Natural killer cell treated with Interleukin-12 subunit alpha and Interleukin-12 subunit beta and Interleukin-15 and Interleukin-18, amount 100 ng/mL, for 72 hours (primary cell): ENCODE results near the gene OR52I1. TPM values are rescaled to one million over a fixed set of nuclear protein-coding genes. Genes with fewer than 3 reads are reported as not detected.

Experiments
- ATAC-seq, 2 donors: fragments of 150-1000 bp; cut with Tn5 transposase in 1 of 2; sonication (Bioruptor Pico), chemical (Tn5 transposase) in 1 of 2; 2 replicates each; pipeline ENCODE4 v1.10.0; 2021
- DNase-seq: peaks from one replicate; pipeline ENCODE4 v3.0.0; 2022; ENCODE audit warnings: low spot score
- H3K27ac Mint-ChIP-seq, 2 donors: 1 replicate in 1 of 2; 2 replicates in 1 of 2; pipeline ENCODE4 v1.8.0; 2022; ENCODE audit warnings: mixed read lengths in 2 of 2, mild to moderate bottlenecking in 1 of 2, moderate library complexity in 1 of 2
- H3K27me3 Mint-ChIP-seq, 2 donors: 1 replicate in 1 of 2; 2 replicates in 1 of 2; pipeline ENCODE4 v1.8.0; 2022; ENCODE audit warnings: mixed read lengths in 2 of 2
- H3K36me3 Mint-ChIP-seq: one replicate; pipeline ENCODE4 v1.8.0; 2022; ENCODE audit warnings: mixed read lengths
- H3K4me1 Mint-ChIP-seq, 2 donors: 1 replicate in 1 of 2; 2 replicates in 1 of 2; pipeline ENCODE4 v1.8.0; 2022; ENCODE audit warnings: low read depth in 2 of 2, mixed read lengths in 2 of 2, mild to moderate bottlenecking in 1 of 2
- H3K4me3 Mint-ChIP-seq: one replicate; pipeline ENCODE4 v1.8.0; 2022; ENCODE audit warnings: mixed read lengths
- H3K9me3 Mint-ChIP-seq: 2 replicates; pipeline ENCODE4 v1.8.0; 2022; ENCODE audit warnings: mixed read lengths
- total RNA-seq, 2 donors: library from RNA; stranded (reverse); gene quantifications; one replicate each; pipeline ENCODE4 v1.2.3, GENCODE V29; 2022

Gene OR52I1
- total RNA-seq, 2 donors from 2014 or later: not detected

DNA sequence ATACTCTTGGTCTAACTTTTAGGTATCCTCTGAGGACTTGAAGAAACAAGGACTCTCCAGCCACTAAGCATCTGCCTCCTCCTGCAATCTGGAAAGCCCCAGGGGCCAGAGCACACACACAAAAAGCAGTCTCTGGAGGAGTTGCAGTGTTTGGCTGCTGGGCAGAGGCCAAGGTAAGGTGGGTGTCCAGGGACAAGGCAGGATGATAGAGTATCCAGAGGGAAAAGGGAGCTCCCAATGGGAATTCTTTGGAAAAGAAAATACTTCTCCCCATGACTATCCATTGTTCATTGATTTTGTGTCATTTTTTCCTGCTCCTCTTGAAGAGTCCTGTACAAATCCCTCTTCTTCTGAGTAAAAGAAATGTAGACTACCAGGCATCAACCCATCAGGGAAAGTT, 12.4 kb upstream of the OR52I1 start, which contains the start of gene OR52I2:
Gene OR52I2, plus strand, starts transcription at position 301 of the 400 bp plus-strand sequence.
- ATAC-seq: no peak

DNA sequence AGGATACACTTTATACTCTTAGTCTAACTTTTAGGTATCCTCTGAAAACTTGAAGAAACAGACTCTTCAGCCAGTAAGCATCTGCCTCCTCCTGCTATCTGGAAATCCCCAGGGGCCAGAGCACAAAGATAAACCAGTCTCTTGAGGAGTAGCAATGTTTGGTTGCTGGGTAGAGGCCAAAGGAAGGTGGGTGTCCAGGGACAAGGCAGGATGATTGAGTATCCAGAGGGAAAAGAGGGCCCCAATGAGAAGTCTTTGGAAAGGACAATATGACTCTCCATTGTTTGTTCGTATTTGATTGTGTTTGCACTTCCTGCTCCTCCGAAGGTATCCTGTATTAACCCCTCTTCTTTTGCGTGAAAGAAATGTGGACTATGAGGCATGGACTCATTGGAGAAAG, 4.8 kb upstream of the OR52I1 start:
- no peak for ATAC-seq
- H3K4me3 Mint-ChIP-seq: no peak overlapping the region
- no peak overlapping the region for H3K27ac Mint-ChIP-seq
- H3K9me3 Mint-ChIP-seq: no peaks in the 10 kb centered on the region
- no peaks in the 10 kb centered on the region for H3K36me3 Mint-ChIP-seq
- DNase-seq: no peak
- peaks cover 22 to 24% of the 10 kb centered on the region in 2 donors for H3K27me3 Mint-ChIP-seq
- peaks cover 0 to 2% of the 10 kb centered on the region in 2 donors for H3K4me1 Mint-ChIP-seq

More for the DNA sequence above, 12.4 kb upstream of the OR52I1 start, which contains the start of gene OR52I2:
- Mint-ChIP-seq H3K4me3 (no peak within 1 kb of the TSS), H3K9me3 (no peaks in the 10 kb centered on the region), H3K27me3 (peaks cover 43 to 72% of the 10 kb centered on the region in 2 donors), H3K27ac (no peak within 1 kb of the TSS), H3K4me1 (no peaks in the 10 kb centered on the region), H3K36me3 (no peaks in the 10 kb centered on the region)
- DNase-seq: no peak

DNA sequence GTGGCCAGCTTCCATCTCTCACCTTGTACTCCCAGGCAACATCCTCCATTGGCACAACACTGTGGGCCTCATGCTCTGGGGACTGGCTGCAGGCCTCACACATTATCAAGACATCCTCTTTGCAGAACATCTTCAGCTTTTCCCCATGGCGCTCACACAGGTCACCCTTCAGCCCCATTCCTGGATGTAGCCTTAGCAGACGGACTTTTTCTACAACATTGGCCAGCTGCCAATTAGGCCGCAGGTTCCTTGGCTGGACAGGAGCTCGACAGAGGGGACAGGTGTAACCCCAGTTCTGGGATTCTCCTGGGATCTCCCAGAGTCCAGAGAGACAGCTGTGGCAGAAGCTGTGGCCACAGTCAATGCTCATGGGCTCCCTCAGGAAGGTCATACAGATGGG, 11.2 kb downstream of the OR52I1 start:
- Mint-ChIP-seq H3K9me3 (no peaks in the 10 kb centered on the region), H3K27ac (no peak overlapping the region), H3K4me1 (peaks cover 24 to 26% of the 10 kb centered on the region in 2 donors), H3K27me3 (no peaks in the 10 kb centered on the region), H3K4me3 (no peak overlapping the region), H3K36me3 (peaks cover 18% of the 10 kb centered on the region)
- ATAC-seq: no peak
- DNase-seq: no peak

DNA sequence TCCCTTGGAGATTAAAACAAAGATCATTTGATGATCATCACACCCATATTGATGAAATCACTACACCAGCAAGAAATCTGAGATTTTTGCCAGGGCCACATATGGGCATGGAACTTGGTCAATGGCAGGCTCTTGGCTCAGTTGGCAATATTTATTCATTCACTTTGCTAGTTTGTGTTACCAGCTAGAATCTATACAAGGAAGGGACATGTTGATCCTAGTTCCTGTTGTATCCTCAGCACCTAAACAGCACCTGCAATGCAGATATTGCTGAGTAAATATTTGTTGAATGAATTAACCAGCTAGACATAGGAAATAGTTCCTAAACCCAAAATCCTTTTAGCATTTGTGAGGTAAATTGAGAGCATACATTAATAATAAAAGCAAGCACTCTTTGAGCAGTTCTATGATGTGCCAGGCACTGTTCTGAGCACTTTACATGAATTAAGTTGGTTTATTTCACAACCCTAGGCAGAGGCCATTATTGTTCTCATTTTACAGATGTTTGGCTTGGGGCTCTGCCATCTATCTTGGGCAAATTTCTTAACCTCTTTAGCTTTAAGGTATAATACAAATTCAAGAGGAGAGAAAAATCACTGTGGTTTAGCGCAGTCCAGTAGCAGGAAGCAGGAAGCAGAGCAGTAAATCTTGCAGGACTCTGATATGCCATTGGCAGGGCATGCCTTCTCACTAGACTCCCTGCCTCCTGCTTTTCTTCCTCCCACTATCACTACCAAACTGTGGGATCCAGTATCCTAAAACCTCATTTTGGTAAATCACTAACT, 12.6 kb downstream of the OR52I1 start:
- Mint-ChIP-seq H3K4me3 (peak overlapping the region; percentile 84), H3K27ac (peak overlapping the region; percentile 74 to 81), H3K9me3 (no peaks in the 10 kb centered on the region), H3K36me3 (peaks cover 11% of the 10 kb centered on the region), H3K27me3 (no peaks in the 10 kb centered on the region), H3K4me1 (peaks cover 31 to 33% of the 10 kb centered on the region in 2 donors)
- DNase-seq (no peak), ATAC-seq (no peak)

DNA sequence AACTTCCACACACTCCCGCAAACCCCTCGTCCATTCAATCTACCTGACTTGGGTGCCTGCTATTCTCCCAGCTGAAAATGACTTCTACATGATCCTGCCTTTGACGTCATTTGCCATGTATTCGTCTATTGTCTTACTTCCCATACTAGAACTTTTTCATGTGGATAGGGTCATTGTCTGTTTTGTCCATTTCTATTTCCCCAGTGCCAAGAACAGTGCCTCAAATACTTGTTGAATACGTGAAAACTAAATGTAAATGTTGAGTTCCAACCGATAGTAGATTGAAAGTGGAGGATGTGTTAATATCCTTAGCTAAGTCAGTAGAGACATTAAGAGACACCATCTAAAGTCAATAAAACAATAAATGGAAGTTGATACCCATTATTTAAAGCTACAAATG, 13.3 kb downstream of the OR52I1 start:
- ATAC-seq: no peak
- no peak for DNase-seq
- H3K4me1 Mint-ChIP-seq: peaks cover 31 to 33% of the 10 kb centered on the region in 2 donors

DNA sequence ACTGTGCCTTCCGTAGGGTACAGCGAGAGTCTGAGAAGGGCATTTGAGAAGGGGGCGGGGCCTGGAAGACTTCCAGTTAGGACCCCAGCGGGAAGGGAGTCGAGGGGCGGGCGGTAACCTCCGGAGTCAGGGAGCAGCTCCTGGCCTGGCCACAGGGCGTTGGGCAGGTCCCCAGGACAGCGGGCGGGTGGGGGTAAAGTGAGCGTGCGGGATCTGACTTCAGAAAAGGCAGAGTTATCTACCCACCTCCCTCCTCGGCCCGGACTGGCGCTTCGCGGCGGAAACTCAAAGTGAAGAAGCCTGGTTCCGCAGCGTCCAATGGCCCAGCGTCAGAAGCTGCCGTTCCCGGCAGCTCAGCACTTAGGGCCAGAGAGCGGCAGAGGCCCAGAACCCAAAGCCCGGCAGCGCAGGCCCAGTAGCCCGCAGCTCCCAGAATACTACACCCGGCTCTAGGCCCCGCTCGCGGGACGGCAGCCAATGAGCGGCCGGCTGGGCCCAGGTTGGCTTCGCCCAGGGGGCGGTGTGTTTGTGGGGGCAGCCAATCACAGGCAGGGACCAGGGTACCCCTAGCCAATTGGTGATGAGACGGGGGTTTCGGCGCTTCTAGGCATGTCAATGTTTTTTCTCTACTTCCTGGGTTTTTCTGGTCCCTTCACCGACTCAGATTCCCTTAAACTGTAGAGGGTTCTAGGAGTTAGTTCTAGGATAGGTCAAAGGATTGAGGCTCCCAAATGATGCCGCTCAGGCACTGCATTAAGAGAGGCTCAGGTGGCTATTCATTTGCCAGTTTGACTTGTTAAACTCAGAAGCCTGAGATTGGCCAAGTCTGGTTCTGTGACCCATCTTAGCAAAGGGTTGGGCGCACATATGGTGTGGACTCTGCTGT, 14.2 kb downstream of the OR52I1 start, which contains the start of gene TRIM68:
Gene TRIM68, minus strand, starts transcription at position 451 of the 886 bp plus-strand sequence. CDS start 2,727 bp downstream, outside the sequence.
- Mint-ChIP-seq H3K27me3 (no peaks in the 10 kb centered on the region), H3K36me3 (peaks cover 5% of the 10 kb centered on the region), H3K9me3 (no peaks in the 10 kb centered on the region), H3K27ac (peak within 1 kb of the TSS; percentile 74 to 81), H3K4me1 (peaks cover 31 to 32% of the 10 kb centered on the region in 2 donors), H3K4me3 (peak within 1 kb of the TSS; percentile 84)
- peak; percentile 98 for DNase-seq
- peak; percentile 100 for ATAC-seq

More for the DNA sequence above, 13.3 kb downstream of the OR52I1 start:
- Mint-ChIP-seq H3K9me3 (no peaks in the 10 kb centered on the region), H3K27me3 (no peaks in the 10 kb centered on the region), H3K27ac (peak overlapping the region; percentile 74 to 81), H3K36me3 (peaks cover 8% of the 10 kb centered on the region), H3K4me3 (peak overlapping the region; percentile 84)

DNA sequence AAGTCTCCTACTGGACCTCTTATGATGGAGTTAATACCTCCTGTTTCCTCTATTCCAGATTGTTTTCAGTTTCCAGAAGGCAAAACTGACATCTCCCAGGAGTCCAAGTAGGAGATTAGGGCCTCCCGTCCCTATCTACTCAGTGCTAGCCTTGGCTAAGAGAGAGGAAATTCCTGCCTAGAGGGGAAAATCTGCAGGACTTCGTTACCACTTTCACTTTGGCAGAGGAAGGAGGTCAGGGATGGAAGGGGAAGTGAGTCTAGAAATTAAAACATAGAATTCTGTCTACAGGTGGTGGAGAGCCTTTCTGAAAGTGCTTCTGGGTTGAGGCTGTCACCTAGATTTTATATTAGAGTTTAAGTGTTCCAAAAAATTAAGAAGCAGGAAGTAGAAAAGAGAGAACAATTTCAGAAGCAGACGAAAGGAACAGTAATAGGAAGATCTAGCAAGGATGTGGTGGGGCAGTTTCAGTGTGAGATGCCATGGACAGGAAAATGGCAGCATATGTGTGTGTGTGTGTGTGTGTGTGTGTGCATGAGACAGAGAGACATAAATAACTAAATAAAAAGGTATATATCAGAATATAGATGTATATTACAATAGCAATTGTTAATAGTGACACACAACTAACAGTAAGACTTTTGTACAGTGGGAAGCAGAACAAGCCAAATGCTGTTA, 16.6 kb downstream of the OR52I1 start:
- Mint-ChIP-seq H3K9me3 (no peaks in the 10 kb centered on the region), H3K27ac (peak overlapping the region; percentile 74 to 81), H3K36me3 (no peaks in the 10 kb centered on the region), H3K4me1 (peaks cover 28 to 31% of the 10 kb centered on the region in 2 donors), H3K27me3 (peaks cover 6 to 11% of the 10 kb centered on the region in 2 donors), H3K4me3 (peak overlapping the region; percentile 62)
- no peak for DNase-seq
- ATAC-seq: no peak

DNA sequence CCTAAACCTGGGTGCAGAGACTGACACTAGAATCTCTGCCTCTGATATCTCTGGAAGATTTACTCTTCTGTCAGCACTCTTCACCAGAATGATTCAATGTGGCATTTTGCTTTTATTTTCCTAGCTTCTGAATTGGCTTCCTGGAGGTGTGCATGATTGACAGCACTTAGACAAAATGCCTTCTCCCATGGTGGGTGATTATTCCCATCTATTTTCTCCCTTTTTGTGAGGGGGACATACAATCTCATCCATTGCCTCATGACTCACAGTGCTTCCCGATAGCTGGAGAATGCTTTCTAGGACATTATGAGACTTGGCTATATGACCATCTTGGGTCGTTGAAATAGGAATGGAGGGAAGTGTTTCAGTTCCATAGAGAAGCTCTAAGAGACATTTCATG, 18.1 kb downstream of the OR52I1 start:
- Mint-ChIP-seq H3K4me3 (no peak overlapping the region), H3K27ac (no peak overlapping the region), H3K9me3 (no peaks in the 10 kb centered on the region), H3K27me3 (peaks cover 14 to 15% of the 10 kb centered on the region in 2 donors), H3K36me3 (no peaks in the 10 kb centered on the region), H3K4me1 (peaks cover 20 to 24% of the 10 kb centered on the region in 2 donors)
- DNase-seq (no peak), ATAC-seq (no peak)

DNA sequence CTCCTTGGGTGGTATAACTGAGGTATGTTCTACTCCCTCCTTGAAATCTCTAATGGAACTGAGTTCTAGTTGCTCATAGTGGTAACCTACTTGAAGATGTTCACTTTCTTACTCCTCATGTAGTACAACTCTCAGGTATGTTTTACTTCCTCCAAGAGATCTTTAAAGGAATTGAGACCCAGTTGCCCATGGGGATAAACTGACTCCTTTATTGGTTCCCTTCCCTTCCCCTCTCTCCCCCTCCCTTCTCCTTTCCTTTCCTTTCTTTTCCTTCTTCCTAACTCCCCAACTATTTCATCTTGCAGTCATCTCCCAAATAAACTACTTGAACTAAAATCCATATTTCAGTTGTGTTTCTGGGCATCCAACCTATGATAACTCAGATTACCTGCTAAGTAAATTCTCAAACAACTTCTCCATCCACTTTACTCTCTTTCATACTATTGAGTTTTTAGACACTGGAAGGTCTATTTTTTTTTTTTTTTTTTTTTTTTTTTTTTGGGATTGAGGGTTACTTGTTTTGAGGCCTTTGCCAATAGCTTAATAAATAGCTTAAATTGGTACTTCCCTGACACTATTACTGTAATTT, 22.1 kb downstream of the OR52I1 start:
- ATAC-seq: no peak

DNA sequence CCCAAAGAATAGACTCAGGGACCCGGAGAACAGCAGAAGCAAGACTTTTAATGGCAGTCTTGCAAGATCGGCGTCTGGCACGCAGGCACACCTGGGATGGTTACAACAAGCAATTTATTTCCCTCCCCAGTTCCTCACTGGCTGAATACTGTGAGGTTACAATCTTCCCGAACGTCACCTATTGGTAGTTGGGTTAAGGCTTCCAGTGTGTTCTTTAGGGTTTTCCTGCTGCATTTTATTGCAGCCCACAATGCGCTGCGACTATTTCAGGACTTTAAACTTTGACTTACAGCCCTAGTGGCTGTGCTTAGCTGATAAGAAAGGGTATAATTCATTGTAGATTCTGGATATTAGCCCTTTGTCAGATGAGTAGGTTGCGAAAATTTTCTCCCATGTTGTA, 25.7 kb downstream of the OR52I1 start:
- Mint-ChIP-seq H3K27ac (no peak overlapping the region), H3K36me3 (no peaks in the 10 kb centered on the region), H3K27me3 (peaks cover 19 to 25% of the 10 kb centered on the region in 2 donors), H3K9me3 (no peaks in the 10 kb centered on the region), H3K4me1 (no peaks in the 10 kb centered on the region), H3K4me3 (no peak overlapping the region)
- ATAC-seq: no peak
- DNase-seq: no peak

More for the DNA sequence above, 22.1 kb downstream of the OR52I1 start:
- peaks cover 19 to 21% of the 10 kb centered on the region in 2 donors for H3K27me3 Mint-ChIP-seq
- H3K4me3 Mint-ChIP-seq: no peak overlapping the region
- no peak overlapping the region for H3K27ac Mint-ChIP-seq
- H3K9me3 Mint-ChIP-seq: no peaks in the 10 kb centered on the region
- no peaks in the 10 kb centered on the region for H3K36me3 Mint-ChIP-seq
- no peak for DNase-seq
- H3K4me1 Mint-ChIP-seq: no peaks in the 10 kb centered on the region

DNA sequence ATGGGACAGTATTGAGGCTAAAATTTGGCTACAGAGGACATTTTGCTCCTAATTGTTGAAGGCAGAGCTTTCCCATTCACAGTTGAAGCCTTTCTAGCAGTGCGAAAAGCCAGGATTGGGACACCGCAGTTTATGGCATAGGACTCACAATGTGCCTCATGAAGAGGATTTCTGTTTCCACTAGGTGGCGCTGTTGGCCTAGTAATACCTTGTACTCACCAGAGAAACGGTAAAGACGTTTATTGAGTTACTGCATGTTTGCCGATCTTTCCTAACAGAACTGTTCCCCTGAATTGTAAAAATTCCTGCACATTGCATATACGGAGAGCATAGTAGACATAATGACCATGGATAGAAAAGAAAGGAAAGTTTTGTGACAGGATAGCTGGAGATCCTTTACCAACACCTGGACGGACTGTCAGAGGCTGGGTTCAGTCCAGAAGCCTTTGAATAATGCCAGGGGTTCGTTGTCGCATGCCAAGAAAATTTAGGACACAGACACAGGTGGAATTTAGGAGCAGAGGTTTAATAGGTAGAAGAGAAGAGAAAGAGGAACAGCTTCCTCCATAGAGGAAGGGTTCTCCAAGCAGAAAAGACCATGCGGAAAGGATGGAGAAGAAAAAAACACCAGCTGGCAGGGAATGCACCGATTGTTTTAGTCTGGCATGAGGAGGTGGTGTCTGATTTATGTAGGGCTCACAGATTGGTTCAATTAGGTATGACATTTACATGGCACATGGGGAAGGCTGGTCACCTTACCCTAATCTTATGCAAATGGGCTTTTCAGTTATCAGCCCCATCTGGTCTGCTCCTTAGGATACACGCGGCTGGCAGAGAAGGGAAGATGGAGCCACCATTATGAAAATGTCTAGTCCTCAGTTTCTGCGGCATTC, 32.6 kb downstream of the OR52I1 start:
- H3K27ac Mint-ChIP-seq: no peak overlapping the region
- no peaks in the 10 kb centered on the region for H3K4me1 Mint-ChIP-seq
- peaks cover 23% of the 10 kb centered on the region for H3K36me3 Mint-ChIP-seq
- ATAC-seq (no peak), DNase-seq (no peak)
- peaks cover 6% of the 10 kb centered on the region for H3K9me3 Mint-ChIP-seq
- peaks cover 34 to 51% of the 10 kb centered on the region in 2 donors for H3K27me3 Mint-ChIP-seq
- no peak overlapping the region for H3K4me3 Mint-ChIP-seq

DNA sequence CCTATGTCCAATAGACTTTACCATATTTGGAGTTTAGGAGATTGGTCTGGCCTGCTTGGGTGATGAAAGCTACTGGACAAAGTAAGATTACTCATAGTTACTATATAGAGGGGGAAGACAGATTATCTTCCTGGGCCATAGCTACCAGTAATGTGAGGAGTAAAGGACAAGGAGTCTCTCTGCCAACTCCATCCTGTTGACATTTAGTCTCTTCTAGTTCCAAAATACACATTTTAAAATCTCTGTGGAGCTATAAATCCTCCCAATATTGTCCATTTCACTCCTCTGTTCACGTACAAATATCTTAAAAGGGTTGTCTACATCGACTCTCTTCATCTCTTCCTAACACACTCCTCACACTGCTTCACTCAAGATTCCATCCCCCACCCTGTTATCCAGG, 42.3 kb downstream of the OR52I1 start:
- no peak overlapping the region for H3K27ac Mint-ChIP-seq
- no peak for DNase-seq
- peaks cover 7 to 18% of the 10 kb centered on the region in 2 donors for H3K27me3 Mint-ChIP-seq
- H3K9me3 Mint-ChIP-seq: no peaks in the 10 kb centered on the region
- ATAC-seq: no peak
- H3K4me1 Mint-ChIP-seq: no peaks in the 10 kb centered on the region
- H3K36me3 Mint-ChIP-seq: no peaks in the 10 kb centered on the region
- no peak overlapping the region for H3K4me3 Mint-ChIP-seq
